Keratinocyte (primary cell): ENCODE results near the gene JAZF1. TPM values are rescaled to one million over a fixed set of nuclear protein-coding genes. Genes with fewer than 3 reads are reported as not detected.

Experiments used
- DNase-seq: peaks from one replicate; pipeline ENCODE4 v3.0.0-alpha.2; 2011; ENCODE audit warnings: low read depth, missing footprints, low spot score
- FAIRE-seq: peaks from 2 replicates; lab custom pipeline; 2011; peaks lifted over from hg19 to GRCh38; lab: Jason Lieb, UNC
- H2AFZ ChIP-seq: 2 replicates; pipeline ENCODE4 v1.6.0; 2012; ENCODE audit warnings: low read length, control low read depth, inconsistent platforms; ENCODE audit not compliant: control insufficient read depth
- H3K27ac ChIP-seq: 2 replicates; pipeline ENCODE4 v1.5.1; 2011; ENCODE audit warnings: low read length; ENCODE audit not compliant: control insufficient read depth, insufficient read depth
- H3K27me3 ChIP-seq: 3 replicates; pipeline ENCODE4 v1.6.0; 2011; ENCODE audit warnings: low read length; ENCODE audit not compliant: control insufficient read depth, insufficient read depth; ENCODE audit errors: extremely low read depth
- H3K36me3 ChIP-seq, 2 experiments: 2 replicates in 1 of 2; 3 replicates in 1 of 2; pipeline ENCODE4 v1.5.1; 2011; ENCODE audit warnings: low read length in 2 of 2, mild to moderate bottlenecking in 1 of 2; ENCODE audit not compliant: control insufficient read depth in 2 of 2, insufficient read depth in 2 of 2; ENCODE audit errors: extremely low read depth in 1 of 2
- H3K4me1 ChIP-seq: 3 replicates; pipeline ENCODE4 v1.5.1; 2011; ENCODE audit warnings: low read length; ENCODE audit not compliant: control insufficient read depth, insufficient read depth; ENCODE audit errors: extremely low read depth
- H3K4me2 ChIP-seq: 3 replicates; pipeline ENCODE4 v1.6.0; 2011; ENCODE audit warnings: low read depth, low read length; ENCODE audit not compliant: control insufficient read depth, insufficient read depth; ENCODE audit errors: extremely low read depth
- H3K4me3 ChIP-seq, 3 experiments: fragments of 200-600 bp in 1 of 3; sonication (generic) in 1 of 3; 2 replicates in 2 of 3; 3 replicates in 1 of 3; pipeline ENCODE4 v1.5.1; 2011 to 2016; ENCODE audit warnings: low read length in 3 of 3, mild to moderate bottlenecking in 3 of 3, control low read depth in 2 of 3, inconsistent platforms in 1 of 3, low read depth in 1 of 3, mixed read lengths in 1 of 3, mixed run types in 1 of 3, moderate library complexity in 1 of 3; ENCODE audit not compliant: control insufficient read depth in 2 of 3, insufficient read depth in 2 of 3; ENCODE audit errors: extremely low read depth in 1 of 3
- H3K79me2 ChIP-seq: 2 replicates; pipeline ENCODE4 v1.6.0; 2012; ENCODE audit warnings: low read length; ENCODE audit not compliant: control insufficient read depth, insufficient read depth
- H3K9ac ChIP-seq: 3 replicates; pipeline ENCODE4 v1.6.0; 2011; ENCODE audit warnings: low read length; ENCODE audit not compliant: control insufficient read depth, insufficient read depth; ENCODE audit errors: extremely low read depth
- H3K9me1 ChIP-seq: 3 replicates; pipeline ENCODE4 v1.6.0; 2011; ENCODE audit warnings: low read length; ENCODE audit not compliant: control insufficient read depth, insufficient read depth; ENCODE audit errors: extremely low read depth
- H3K9me3 ChIP-seq: 2 replicates; pipeline ENCODE4 v1.5.1; 2012; ENCODE audit warnings: low read depth, low read length; ENCODE audit not compliant: control insufficient read depth
- H4K20me1 ChIP-seq: 3 replicates; pipeline ENCODE4 v1.6.0; 2011; ENCODE audit warnings: low read length; ENCODE audit not compliant: control insufficient read depth, insufficient read depth; ENCODE audit errors: extremely low read depth
- EZH2 ChIP-seq: IDR thresholded peaks from one replicate; pipeline ENCODE4 v1.6.1; 2012; ENCODE audit warnings: inconsistent platforms, mild to moderate bottlenecking, low read length, moderate library complexity
- dilution Hi-C: fragments of 300-500 bp; cut with MboI; formaldehyde crosslinking; loops from one replicate; pipeline ENCODE4 v1.7.0; 2020; ENCODE audit warnings: low sequenced_read_pairs; ENCODE audit not compliant: extremely low pct_ligation_motif_present
- polyA plus RNA-seq, 5 experiments: library from polyadenylated mRNA; depleted of rRNA in 3 of 5; stranded (reverse) in 3 of 5; stranded (forward) in 1 of 5; unstranded in 1 of 5; fragments of >200 nt; gene quantifications; 1 replicate in 1 of 5; 2 replicates in 3 of 5; 3 replicates in 1 of 5; pipeline versions ENCODE4 v1.2.1 to v1.2.3, GENCODE V29; 2011 to 2012; ENCODE audit warnings: missing spikeins in 2 of 5, low read depth in 1 of 5, low replicate concordance in 1 of 5
- TF ChIP-seq, protein P1 (sequence below), 3 experiments: IDR thresholded peaks in 1 of 3; conservative IDR thresholded peaks in 1 of 3; optimal IDR thresholded peaks in 1 of 3; 2 replicates in 2 of 3; 3 replicates in 1 of 3; pipeline versions ENCODE3 to v1.5.1; 2011; ENCODE audit warnings: low read length in 3 of 3, mild to moderate bottlenecking in 3 of 3, moderate library complexity in 2 of 3, control low read depth in 1 of 3, inconsistent platforms in 1 of 3; ENCODE audit not compliant: insufficient read depth in 2 of 3; ENCODE audit errors: extremely low read depth in 1 of 3

JAZF1 gene
- polyA plus RNA-seq, 1 donor (not counting 4 experiments of a cell fraction or from before 2014, with no cell fraction given), result 2.5 TPM

GRCh38 chr7:28178599-28178998 lies 2.0 kb downstream of the JAZF1 start:
- DNase-seq, result no peak
- Histone ChIP-seq H3K4me2 (peak overlapping the region; percentile 90), H3K9ac (peak overlapping the region; percentile 70), H3K79me2 (peaks cover 3% of the 10 kb centered on the region), H3K9me3 (no peaks in the 10 kb centered on the region), H3K27ac (no peak overlapping the region), H3K27me3 (no peaks in the 10 kb centered on the region), H3K36me3 (no peaks in the 10 kb centered on the region), H3K4me3 (peak overlapping the region; percentile 67 to 82 (median 78)), H2AFZ (peak overlapping the region; percentile 8), H3K9me1 (no peaks in the 10 kb centered on the region), H3K4me1 (peaks cover 6% of the 10 kb centered on the region), H4K20me1 (no peaks in the 10 kb centered on the region)
- dilution Hi-C loops, result no loop called here
- TF ChIP-seq, protein P1, sequence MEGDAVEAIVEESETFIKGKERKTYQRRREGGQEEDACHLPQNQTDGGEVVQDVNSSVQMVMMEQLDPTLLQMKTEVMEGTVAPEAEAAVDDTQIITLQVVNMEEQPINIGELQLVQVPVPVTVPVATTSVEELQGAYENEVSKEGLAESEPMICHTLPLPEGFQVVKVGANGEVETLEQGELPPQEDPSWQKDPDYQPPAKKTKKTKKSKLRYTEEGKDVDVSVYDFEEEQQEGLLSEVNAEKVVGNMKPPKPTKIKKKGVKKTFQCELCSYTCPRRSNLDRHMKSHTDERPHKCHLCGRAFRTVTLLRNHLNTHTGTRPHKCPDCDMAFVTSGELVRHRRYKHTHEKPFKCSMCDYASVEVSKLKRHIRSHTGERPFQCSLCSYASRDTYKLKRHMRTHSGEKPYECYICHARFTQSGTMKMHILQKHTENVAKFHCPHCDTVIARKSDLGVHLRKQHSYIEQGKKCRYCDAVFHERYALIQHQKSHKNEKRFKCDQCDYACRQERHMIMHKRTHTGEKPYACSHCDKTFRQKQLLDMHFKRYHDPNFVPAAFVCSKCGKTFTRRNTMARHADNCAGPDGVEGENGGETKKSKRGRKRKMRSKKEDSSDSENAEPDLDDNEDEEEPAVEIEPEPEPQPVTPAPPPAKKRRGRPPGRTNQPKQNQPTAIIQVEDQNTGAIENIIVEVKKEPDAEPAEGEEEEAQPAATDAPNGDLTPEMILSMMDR (optimal IDR thresholded peaks at IDR 0.05 in 1 of 3, IDR thresholded peaks at IDR 0.05 in 1 of 3, conservative IDR thresholded peaks at IDR 0.05 in 1 of 3; ENCODE audit: extremely low read depth in 1 of 3, insufficient read depth in 2 of 3, low read length in 3 of 3), result no peak
- TF ChIP-seq EZH2, result no peak
- no peak for FAIRE-seq

- H3K36me3 ChIP-seq, result no peaks in the 10 kb centered on the region
- peaks cover 5% of the 10 kb centered on the region for H3K79me2 ChIP-seq
- DNase-seq (no peak), FAIRE-seq (no peak)
- no peaks in the 10 kb centered on the region for H4K20me1 ChIP-seq
- dilution Hi-C loops, result no loop called here
- no peak overlapping the region for H3K9ac ChIP-seq
- no peaks in the 10 kb centered on the region for H3K9me1 ChIP-seq
- peaks cover 6% of the 10 kb centered on the region for H3K4me1 ChIP-seq
- no peak overlapping the region for H3K4me2 ChIP-seq
- H3K9me3 ChIP-seq, result no peaks in the 10 kb centered on the region
- H2AFZ ChIP-seq, result no peak overlapping the region
- H3K27me3 ChIP-seq, result no peaks in the 10 kb centered on the region
- no peak overlapping the region for H3K27ac ChIP-seq
- H3K4me3 ChIP-seq, result no peak overlapping the region
- TF ChIP-seq, protein P1 (optimal IDR thresholded peaks at IDR 0.05 in 1 of 3, IDR thresholded peaks at IDR 0.05 in 1 of 3, conservative IDR thresholded peaks at IDR 0.05 in 1 of 3; ENCODE audit: extremely low read depth in 1 of 3, insufficient read depth in 2 of 3, low read length in 3 of 3), result no peak
- TF ChIP-seq EZH2, result no peak
These were observed 2.8 kb downstream of the JAZF1 start for GRCh38 chr7:28177836-28178235.
